Measurements from ENCODE around the gene SH2D4B. TPM values are rescaled to one million over a fixed set of nuclear protein-coding genes. Genes with fewer than 3 reads are reported as not detected.
"Not testable (repeated sequence)": the region's sequence is repeated elsewhere in the genome, so short reads cannot be mapped to it uniquely, and the experiment has no call there.

Gene SH2D4B
- total RNA-seq, 1 donor from 2014 or later = 0.05 TPM

DNA sequence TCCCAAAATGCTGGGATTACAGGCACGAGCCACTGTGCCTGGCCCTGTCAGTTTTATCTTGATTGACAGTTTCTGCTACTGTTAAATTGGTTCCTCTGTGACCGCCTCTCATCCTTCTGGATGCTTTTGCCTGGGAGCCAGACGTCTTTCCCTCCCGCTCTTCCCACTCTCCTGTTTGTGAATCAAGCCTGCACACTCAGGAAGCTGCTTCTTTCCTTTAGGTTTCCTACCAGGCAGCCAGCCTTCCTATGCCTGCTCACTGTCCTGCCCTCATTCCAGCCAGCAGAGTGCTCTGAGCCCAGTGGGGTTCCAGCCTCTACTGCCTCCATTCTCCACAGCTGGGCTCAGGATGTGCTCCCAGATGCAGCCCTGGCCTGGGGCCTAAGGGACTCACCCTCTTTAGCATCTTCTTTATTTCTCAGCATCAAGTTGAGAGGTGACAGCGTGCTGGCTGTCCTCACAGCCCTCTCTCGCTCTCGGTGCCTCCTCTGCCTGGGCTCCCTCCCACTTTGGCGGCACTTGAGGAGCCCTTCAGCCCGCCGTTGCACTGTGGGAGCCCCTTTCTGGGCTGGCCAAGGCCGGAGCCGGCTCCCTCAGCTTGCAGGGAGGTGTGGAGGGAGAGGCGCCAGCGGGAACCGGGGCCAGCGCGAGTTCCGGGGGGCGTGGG is 5.1 kb downstream of the SH2D4B start:
- H3K4me3 Mint-ChIP-seq (ENCODE audit: low read depth) = no peak overlapping the region
- intact Hi-C loops (cut with micrococcal nuclease) = no loop called here
- no peaks in the 10 kb centered on the region for H3K36me3 Mint-ChIP-seq (ENCODE audit: low read depth)
- H3K27ac Mint-ChIP-seq = no peak overlapping the region
- peak; percentile 4 for DNase-seq (ENCODE audit: low spot score)
- peaks cover 12% of the 10 kb centered on the region for H3K27me3 Mint-ChIP-seq (ENCODE audit: low read depth)
- H3K9me3 Mint-ChIP-seq = no peaks in the 10 kb centered on the region
- peaks cover 13% of the 10 kb centered on the region for H3K4me1 Mint-ChIP-seq (ENCODE audit: low read depth)

DNA sequence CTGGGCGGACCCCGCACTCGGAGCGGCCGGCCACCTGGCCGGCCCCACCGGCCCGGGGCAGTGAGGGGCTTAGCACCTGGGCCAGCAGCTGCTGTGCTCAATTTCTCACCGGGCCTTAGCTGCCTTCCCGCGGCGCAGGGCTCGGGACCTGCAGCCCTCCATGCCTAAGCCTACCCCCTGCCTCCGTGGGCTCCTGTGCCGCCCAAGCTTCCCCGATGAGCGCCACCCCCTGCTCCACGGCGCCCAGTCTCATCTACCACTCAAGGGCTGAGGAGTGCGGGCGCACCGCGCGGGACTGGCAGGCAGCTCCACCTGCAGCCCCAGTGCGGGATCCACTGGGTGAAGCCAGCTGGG is 5.6 kb downstream of the SH2D4B start:
- DNase-seq (ENCODE audit: low spot score); H3K27ac Mint-ChIP-seq; intact Hi-C loops (cut with micrococcal nuclease); H3K36me3 Mint-ChIP-seq (ENCODE audit: low read depth); H3K4me3 Mint-ChIP-seq (ENCODE audit: low read depth); H3K9me3 Mint-ChIP-seq: not testable (repeated sequence)
- Mint-ChIP-seq H3K4me1 (ENCODE audit: low read depth) (peaks cover 13% of the 10 kb centered on the region), H3K27me3 (ENCODE audit: low read depth) (peaks cover 12% of the 10 kb centered on the region)

DNA sequence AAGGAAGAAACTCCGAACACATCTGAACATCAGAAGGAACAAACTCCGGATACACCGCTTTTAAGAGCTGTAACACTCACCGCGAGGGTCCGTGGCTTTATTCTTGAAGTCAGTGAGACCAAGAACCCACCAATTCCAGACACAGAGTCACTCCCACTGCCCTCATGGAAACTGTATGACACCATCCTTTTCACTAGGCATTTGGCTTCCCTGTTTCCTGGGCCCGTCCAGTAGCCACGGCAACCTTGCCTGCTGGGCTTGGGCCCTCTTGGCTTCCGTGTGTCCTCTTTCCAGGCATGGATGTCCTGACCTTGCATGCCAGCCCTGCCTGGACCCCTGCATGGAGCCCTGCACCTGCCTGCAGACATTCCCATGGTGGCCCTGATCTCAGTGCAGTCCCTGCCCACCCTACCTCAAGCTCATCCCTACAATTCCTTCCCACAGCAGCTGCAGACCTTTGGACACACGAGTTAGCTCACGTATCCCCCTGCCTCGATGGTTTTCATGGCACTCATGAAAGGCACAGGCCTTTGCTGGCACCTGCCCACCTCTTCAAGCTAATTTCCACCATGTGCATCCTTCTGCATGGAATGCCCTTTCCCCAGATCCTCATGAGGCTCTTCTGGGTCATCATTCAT is 6.7 kb downstream of the SH2D4B start:
- Mint-ChIP-seq H3K36me3 (ENCODE audit: low read depth) (no peaks in the 10 kb centered on the region), H3K27me3 (ENCODE audit: low read depth) (peaks cover 12% of the 10 kb centered on the region), H3K9me3 (no peaks in the 10 kb centered on the region), H3K4me3 (ENCODE audit: low read depth) (no peak overlapping the region), H3K27ac (no peak overlapping the region), H3K4me1 (ENCODE audit: low read depth) (peaks cover 13% of the 10 kb centered on the region)
- intact Hi-C loops (cut with micrococcal nuclease) = no loop called here
- peak; percentile 2 for DNase-seq (ENCODE audit: low spot score)

DNA sequence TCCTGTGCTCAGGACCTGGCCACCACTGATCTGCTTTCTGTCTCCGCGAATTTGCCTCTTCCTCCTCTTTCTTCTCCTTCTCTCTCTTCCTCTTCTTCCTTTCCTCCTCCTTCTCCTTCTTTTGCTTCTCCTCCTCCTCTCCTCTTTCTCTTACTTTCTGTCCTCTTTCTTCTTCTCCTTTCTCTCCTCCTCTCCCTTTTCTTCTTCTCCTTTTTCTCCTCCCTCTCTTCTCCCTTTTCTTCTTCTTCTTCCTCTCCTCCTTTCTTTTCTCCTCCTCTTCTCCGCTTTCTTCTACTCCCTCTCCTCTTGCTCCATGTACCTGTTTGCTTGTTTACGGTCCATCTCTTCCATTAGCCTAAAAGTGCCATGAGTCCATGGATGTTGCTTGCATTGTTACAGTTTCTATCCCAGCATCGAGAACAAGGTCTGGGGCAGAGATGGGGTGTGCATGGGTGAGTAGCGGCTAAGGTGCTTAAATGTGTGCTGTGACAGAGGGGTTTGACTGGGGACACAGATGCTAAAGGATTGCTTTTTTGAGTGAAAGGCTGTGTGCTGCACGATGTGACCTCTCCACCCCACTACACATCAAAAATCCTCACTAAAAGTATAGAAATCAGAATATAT is 7.7 kb downstream of the SH2D4B start:
- intact Hi-C loops (cut with micrococcal nuclease) = no loop called here
- H3K4me3 Mint-ChIP-seq (ENCODE audit: low read depth) = no peak overlapping the region
- H3K27ac Mint-ChIP-seq = no peak overlapping the region
- no peak for DNase-seq (ENCODE audit: low spot score)
- H3K9me3 Mint-ChIP-seq = no peaks in the 10 kb centered on the region
- no peaks in the 10 kb centered on the region for H3K36me3 Mint-ChIP-seq (ENCODE audit: low read depth)
- H3K4me1 Mint-ChIP-seq (ENCODE audit: low read depth) = peaks cover 13% of the 10 kb centered on the region
- peaks cover 12% of the 10 kb centered on the region for H3K27me3 Mint-ChIP-seq (ENCODE audit: low read depth)

DNA sequence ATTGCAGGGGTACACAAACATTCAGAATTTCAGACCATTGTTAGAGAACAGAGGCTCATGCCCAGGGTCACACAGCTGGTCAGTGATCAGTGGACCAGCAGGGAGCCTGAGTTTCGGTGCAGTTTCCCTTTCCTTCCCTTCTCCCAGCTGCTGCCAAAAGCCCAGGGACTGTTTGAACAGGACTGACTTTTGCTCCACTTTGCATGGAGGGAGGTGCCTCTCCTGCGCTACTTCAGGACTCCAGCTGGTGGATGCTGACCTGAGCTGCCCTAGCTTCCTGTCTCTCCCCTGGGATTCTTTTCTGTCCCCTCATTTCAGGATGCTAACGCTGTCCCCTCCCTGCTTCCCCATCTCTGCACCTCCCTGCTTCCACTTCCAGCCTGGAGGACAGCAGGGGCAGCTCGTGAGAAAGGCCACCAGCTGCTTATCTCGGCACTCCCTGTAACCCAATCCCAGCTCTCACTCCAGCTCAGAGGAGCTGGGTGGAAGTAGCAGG is 14.5 kb downstream of the SH2D4B start:
- H3K27ac Mint-ChIP-seq = no peak overlapping the region
- intact Hi-C loops (cut with micrococcal nuclease) = no loop called here
- H3K36me3 Mint-ChIP-seq (ENCODE audit: low read depth) = no peaks in the 10 kb centered on the region
- peaks cover 6% of the 10 kb centered on the region for H3K27me3 Mint-ChIP-seq (ENCODE audit: low read depth)
- H3K9me3 Mint-ChIP-seq = no peaks in the 10 kb centered on the region
- no peak for DNase-seq (ENCODE audit: low spot score)
- H3K4me3 Mint-ChIP-seq (ENCODE audit: low read depth) = no peak overlapping the region
- H3K4me1 Mint-ChIP-seq (ENCODE audit: low read depth) = no peaks in the 10 kb centered on the region

DNA sequence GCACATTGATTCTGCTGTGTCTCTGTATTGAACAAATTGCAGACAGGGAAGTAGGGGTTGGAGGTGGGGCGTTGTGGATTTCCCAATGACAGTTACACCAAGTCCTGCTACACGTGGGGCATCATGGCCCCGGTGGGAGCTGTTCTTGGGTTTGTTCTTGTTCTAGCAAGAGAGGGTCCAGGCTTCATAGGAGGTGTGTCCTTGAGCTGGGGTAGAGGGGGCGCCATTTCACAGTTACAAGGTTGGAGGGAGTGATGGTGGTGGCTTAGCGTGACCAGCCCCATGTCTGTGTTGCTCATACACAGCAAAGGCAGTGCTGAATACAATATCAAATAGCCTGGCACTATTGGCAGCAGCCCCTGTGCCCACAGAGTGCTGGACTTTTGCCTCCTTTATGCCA is 15.7 kb downstream of the SH2D4B start:
- Mint-ChIP-seq H3K9me3 (no peaks in the 10 kb centered on the region), H3K4me1 (ENCODE audit: low read depth) (no peaks in the 10 kb centered on the region), H3K27me3 (ENCODE audit: low read depth) (peaks cover 12% of the 10 kb centered on the region), H3K27ac (no peak overlapping the region), H3K4me3 (ENCODE audit: low read depth) (no peak overlapping the region), H3K36me3 (ENCODE audit: low read depth) (no peaks in the 10 kb centered on the region)
- DNase-seq (ENCODE audit: low spot score) = no peak
- intact Hi-C loops (cut with micrococcal nuclease) = no loop called here

DNA sequence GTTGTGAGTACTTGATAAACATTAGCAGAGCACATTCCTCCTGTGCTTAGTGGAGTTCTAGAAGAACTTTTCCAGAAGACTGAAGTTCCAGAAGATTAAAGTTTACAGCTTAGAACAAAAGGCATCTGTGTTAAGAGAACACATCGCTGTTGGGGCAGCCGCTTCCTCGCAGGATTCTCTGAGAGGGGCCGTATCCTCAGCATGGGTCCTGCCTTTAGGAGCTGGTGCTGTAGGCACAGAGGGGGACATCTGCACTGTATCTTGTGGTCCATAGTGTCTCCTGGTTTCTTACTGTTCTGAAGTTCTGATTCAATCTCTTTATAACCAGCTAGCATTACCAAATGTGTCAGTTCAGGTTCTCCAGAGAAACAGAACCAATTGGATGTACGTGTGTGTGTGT is 16.3 kb downstream of the SH2D4B start:
- H3K27me3 Mint-ChIP-seq (ENCODE audit: low read depth) = peaks cover 12% of the 10 kb centered on the region
- no peaks in the 10 kb centered on the region for H3K36me3 Mint-ChIP-seq (ENCODE audit: low read depth)
- intact Hi-C loops (cut with micrococcal nuclease) = no loop called here
- no peaks in the 10 kb centered on the region for H3K9me3 Mint-ChIP-seq
- no peak for DNase-seq (ENCODE audit: low spot score)
- no peak overlapping the region for H3K27ac Mint-ChIP-seq
- no peaks in the 10 kb centered on the region for H3K4me1 Mint-ChIP-seq (ENCODE audit: low read depth)
- H3K4me3 Mint-ChIP-seq (ENCODE audit: low read depth) = no peak overlapping the region

DNA sequence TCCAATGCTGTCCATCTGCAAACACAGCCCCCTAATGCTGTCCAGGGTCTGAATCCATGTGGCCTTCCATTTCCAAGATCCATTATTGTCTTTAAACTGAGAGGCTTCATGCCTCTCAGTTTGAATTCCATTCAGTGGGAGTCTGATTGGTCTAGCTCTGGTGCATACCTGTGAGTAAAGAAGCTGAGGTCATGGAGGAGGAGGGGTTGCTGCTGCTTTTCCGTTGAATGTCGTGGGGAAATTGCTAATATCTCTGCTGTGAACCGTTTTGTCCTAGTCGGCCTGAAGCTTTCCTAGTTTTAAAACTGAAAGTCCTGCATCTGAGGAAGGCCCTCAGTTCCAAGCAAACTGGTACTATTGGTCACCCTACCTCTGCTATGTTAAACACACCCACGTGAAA is 17.7 kb downstream of the SH2D4B start:
- intact Hi-C loops (cut with micrococcal nuclease) = no loop called here
- no peak for DNase-seq (ENCODE audit: low spot score)
- Mint-ChIP-seq H3K27ac (no peak overlapping the region), H3K36me3 (ENCODE audit: low read depth) (no peaks in the 10 kb centered on the region), H3K4me1 (ENCODE audit: low read depth) (no peaks in the 10 kb centered on the region), H3K4me3 (ENCODE audit: low read depth) (no peak overlapping the region), H3K27me3 (ENCODE audit: low read depth) (peaks cover 12% of the 10 kb centered on the region), H3K9me3 (no peaks in the 10 kb centered on the region)

DNA sequence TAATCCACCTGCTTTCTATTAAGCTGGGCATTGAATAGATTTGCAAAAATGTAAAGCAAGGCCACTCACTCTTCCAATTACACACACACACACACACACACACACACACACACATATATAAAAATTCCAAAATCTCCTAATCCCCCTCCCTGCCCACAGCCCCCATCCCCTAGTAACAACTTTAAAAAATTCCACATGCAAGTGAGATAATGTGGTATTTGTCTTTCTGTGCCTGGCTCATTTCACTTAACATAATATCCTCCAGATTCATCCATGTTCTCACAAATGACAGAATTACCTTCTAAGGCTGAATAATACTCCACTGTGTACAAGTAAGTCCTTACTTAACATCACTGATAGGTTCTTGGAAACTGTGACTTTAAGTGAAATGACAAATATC is 24.2 kb downstream of the SH2D4B start:
- H3K9me3 Mint-ChIP-seq = no peaks in the 10 kb centered on the region
- intact Hi-C loops (cut with micrococcal nuclease) = no loop called here
- H3K4me1 Mint-ChIP-seq (ENCODE audit: low read depth) = no peaks in the 10 kb centered on the region

DNA sequence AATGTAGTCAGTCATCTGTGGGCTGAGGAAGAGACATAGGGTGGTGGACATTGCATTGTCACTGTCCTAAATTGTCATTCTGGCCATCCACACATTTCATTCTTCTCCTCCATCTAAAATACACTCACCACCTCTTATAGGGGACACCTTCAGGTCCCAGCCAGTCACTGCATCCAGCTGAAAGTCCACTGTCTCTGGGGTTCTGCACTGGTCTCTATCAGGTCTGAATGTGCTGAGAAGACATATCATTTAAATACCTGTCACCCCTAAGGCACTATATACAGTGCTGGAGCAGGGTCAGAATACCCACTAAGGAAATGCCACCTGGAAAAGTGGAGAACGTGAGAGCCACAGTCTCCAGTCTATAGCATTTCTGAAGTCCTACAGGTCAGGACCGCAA is 29.6 kb downstream of the SH2D4B start:
- H3K9me3 Mint-ChIP-seq = no peaks in the 10 kb centered on the region
- no peaks in the 10 kb centered on the region for H3K4me1 Mint-ChIP-seq (ENCODE audit: low read depth)
- H3K4me3 Mint-ChIP-seq (ENCODE audit: low read depth) = no peak overlapping the region
- DNase-seq (ENCODE audit: low spot score) = no peak
- intact Hi-C loops (cut with micrococcal nuclease) = no loop called here
- H3K27ac Mint-ChIP-seq = no peak overlapping the region
- H3K27me3 Mint-ChIP-seq (ENCODE audit: low read depth) = peaks cover 6% of the 10 kb centered on the region
- H3K36me3 Mint-ChIP-seq (ENCODE audit: low read depth) = no peaks in the 10 kb centered on the region

More for the DNA sequence above, 24.2 kb downstream of the SH2D4B start:
- H3K36me3 Mint-ChIP-seq (ENCODE audit: low read depth) = no peaks in the 10 kb centered on the region
- H3K27me3 Mint-ChIP-seq (ENCODE audit: low read depth) = peaks cover 15% of the 10 kb centered on the region
- no peak for DNase-seq (ENCODE audit: low spot score)
- no peak overlapping the region for H3K27ac Mint-ChIP-seq
- H3K4me3 Mint-ChIP-seq (ENCODE audit: low read depth) = no peak overlapping the region

DNA sequence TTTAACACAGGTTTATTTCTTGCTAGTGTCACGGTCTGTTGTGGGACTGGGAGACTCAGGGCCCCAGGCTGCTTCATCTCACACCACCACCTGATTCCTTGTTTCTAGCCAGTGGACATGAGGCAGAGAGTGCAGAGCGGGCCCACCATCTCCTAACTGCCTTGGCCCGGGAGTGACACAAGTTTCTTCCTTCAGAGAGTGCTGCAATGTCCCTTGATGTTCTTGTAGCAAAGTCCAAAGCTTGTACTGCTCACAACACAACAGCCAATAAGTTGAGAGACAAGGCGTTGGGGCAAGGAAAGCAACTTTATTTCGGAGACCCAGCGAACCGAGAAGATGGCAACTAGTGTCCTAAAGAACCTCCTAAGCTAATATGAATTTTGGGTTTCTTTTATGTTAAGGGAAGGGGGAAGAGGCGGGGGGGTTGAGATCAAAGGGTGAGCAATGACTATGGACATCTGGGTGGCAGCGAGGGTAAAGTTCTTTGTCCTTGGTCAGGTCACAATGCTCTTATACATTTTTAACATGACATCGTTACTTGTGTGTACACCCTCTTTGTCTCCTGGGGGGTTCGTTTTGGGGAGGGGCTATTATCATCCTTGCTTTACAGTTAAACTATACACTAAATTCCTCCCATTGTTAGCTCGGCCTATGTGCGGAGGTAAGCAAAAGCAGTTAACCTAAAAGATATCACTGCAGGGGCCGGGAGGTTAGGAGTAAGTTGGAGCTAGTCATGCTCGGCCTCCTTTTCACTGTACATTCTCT is 31.6 kb downstream of the SH2D4B start:
- no peaks in the 10 kb centered on the region for H3K9me3 Mint-ChIP-seq
- peaks cover 3% of the 10 kb centered on the region for H3K27me3 Mint-ChIP-seq (ENCODE audit: low read depth)
- no peak for DNase-seq (ENCODE audit: low spot score)
- no peaks in the 10 kb centered on the region for H3K36me3 Mint-ChIP-seq (ENCODE audit: low read depth)
- no peaks in the 10 kb centered on the region for H3K4me1 Mint-ChIP-seq (ENCODE audit: low read depth)
- H3K4me3 Mint-ChIP-seq (ENCODE audit: low read depth) = no peak overlapping the region
- intact Hi-C loops (cut with micrococcal nuclease) = no loop called here
- H3K27ac Mint-ChIP-seq = no peak overlapping the region

DNA sequence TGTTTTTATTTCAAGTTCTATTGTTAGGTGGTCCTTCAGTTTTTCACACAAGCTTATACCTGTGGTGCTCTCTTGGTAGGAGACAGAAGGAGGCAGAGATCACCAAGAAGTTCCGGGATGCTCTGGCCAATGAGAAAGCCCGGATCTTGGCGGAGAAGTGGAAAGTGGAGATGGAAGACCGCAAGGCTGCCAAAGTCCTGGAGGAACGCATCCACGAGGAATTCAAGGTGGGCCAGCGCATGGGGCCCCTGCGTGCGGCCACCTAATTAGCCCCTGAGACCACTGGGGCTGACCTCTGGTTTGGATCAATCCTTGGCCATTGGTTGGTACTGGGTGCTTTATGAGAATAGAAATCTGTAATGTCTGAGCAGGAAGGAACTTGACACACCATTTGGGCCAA is 33.6 kb downstream of the SH2D4B start:
- no peaks in the 10 kb centered on the region for H3K36me3 Mint-ChIP-seq (ENCODE audit: low read depth)
- H3K4me3 Mint-ChIP-seq (ENCODE audit: low read depth) = no peak overlapping the region
- no peak for DNase-seq (ENCODE audit: low spot score)
- intact Hi-C loops (cut with micrococcal nuclease) = no loop called here
- H3K27me3 Mint-ChIP-seq (ENCODE audit: low read depth) = no peaks in the 10 kb centered on the region
- H3K4me1 Mint-ChIP-seq (ENCODE audit: low read depth) = no peaks in the 10 kb centered on the region
- H3K9me3 Mint-ChIP-seq = no peaks in the 10 kb centered on the region
- H3K27ac Mint-ChIP-seq = no peak overlapping the region
